Transverse colon (tissue), 4 donors: ENCODE data around the gene CACNA1G. TPM values are rescaled to one million over a fixed set of nuclear protein-coding genes. Genes with fewer than 3 reads are reported as not detected.

Experiments used
- DNase-seq: peaks from one replicate; pipeline ENCODE4 v3.0.0-alpha.2; 2019
- H3K27ac ChIP-seq, 4 donors: fragments of 200-600 bp; sonication (generic); 2 replicates each; pipeline ENCODE4 v1.5.1; 2016 to 2018; ENCODE audit warnings: inconsistent platforms in 4 of 4
- H3K27me3 ChIP-seq: fragments of 200-600 bp; sonication (generic); 2 replicates; pipeline ENCODE4 v1.5.1; 2017; ENCODE audit warnings: inconsistent platforms
- H3K36me3 ChIP-seq, 4 donors: fragments of 200-600 bp; sonication (generic); 2 replicates each; pipeline ENCODE4 v1.5.1; 2017 to 2019; ENCODE audit warnings: inconsistent platforms in 4 of 4
- H3K4me1 ChIP-seq, 4 donors: fragments of 200-600 bp; sonication (generic); 2 replicates each; pipeline ENCODE4 v1.5.1; 2017 to 2020; ENCODE audit warnings: inconsistent platforms in 4 of 4
- H3K4me3 ChIP-seq, 4 donors: fragments of 200-600 bp; sonication (generic); 1 replicate in 1 of 4; 2 replicates in 3 of 4; pipeline versions ENCODE4 v1.5.1 to v1.6.1; 2017 to 2019; ENCODE audit warnings: inconsistent platforms in 4 of 4
- H3K9me3 ChIP-seq, 2 donors: fragments of 200-600 bp; sonication (generic); 2 replicates each; pipeline ENCODE4 v1.5.1; 2017 to 2019; ENCODE audit warnings: inconsistent platforms in 2 of 2
- EP300 ChIP-seq: sonication (generic); formaldehyde crosslinking; IDR thresholded peaks from one replicate; pipeline ENCODE4 v1.6.1; 2017; ENCODE audit warnings: antibody characterized with exemption, low read depth
- POLR2A ChIP-seq: fragments of 450-650 bp; IDR thresholded peaks from one replicate; pipeline ENCODE4 v1.6.1; 2016; ENCODE audit warnings: antibody characterized with exemption, mild to moderate bottlenecking, moderate library complexity
- POLR2AphosphoS5 ChIP-seq, 3 donors: sonication (generic); formaldehyde crosslinking; IDR thresholded peaks; one replicate each; pipeline ENCODE4 v1.6.1; 2016; ENCODE audit warnings: antibody characterized with exemption in 3 of 3
- WGBS, 2 donors: methylation state at CpG; one replicate each; pipeline ENCODE4 v1.1.5; 2018; ENCODE audit warnings: low coverage in 1 of 2; 5-methylcytosine and 5-hydroxymethylcytosine counted together
- in situ Hi-C, 4 donors: fragments of 200-750 bp; cut with MboI; loops; one replicate each; pipeline versions ENCODE4 v1.15.0 to v1.15.1; 2017; ENCODE audit warnings: low sequenced_read_pairs in 3 of 4, low pct_ligation_motif_present in 1 of 4, low pct_unique_long_range_greater_than_20kb in 1 of 4
- intact Hi-C: fragments of 100-400 bp; cut with DNase I; formaldehyde crosslinking; loops from one replicate; pipeline ENCODE4 v1.15.1; 2023; ENCODE audit warnings: low total_unique reads
- total RNA-seq, 4 donors: library from RNA; depleted of rRNA; stranded (reverse); fragments of >200 nt; gene quantifications; one replicate each; pipeline ENCODE4 v1.1.0, GENCODE V29; 2016
- TF ChIP-seq, protein P1 (sequence below), 5 experiments: fragments of 200-600 bp in 3 of 5; fragments of 450-650 bp in 2 of 5; sonication (generic) in 3 of 5; IDR thresholded peaks; 1 replicate in 2 of 5; 2 replicates in 3 of 5; pipeline ENCODE4 v1.5.1; 2016 to 2017; ENCODE audit warnings: antibody characterized with exemption in 5 of 5, inconsistent platforms in 3 of 5, mild to moderate bottlenecking in 2 of 5, moderate library complexity in 1 of 5

The CACNA1G gene
- total RNA-seq, 4 donors from 2014 or later: 0.14 TPM; not detected in 3

DNA sequence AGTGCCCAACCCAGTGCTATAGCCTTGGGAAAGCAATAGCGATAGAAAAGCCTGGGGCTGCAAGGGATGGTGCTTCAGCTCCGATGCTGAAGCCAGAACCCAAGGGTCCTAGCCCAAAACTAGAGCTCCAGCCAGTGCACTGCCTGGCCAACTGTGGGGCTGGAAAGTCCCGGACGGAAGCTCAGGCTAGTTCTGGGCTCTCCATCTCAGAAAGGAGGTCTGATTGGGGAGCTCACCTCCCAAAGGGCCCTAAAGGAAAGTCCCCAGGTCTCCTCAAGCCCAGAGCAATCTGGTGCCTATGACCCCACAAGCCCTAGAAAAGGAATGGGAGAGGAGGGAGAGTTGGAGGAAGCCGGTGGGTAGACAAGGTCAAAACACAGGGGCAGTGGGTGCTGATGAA is 72.1 kb downstream of the CACNA1G start:
- no peaks in the 10 kb centered on the region for H3K36me3 ChIP-seq
- no peak overlapping the region for H3K4me3 ChIP-seq
- intact Hi-C loops (no loop called here), in situ Hi-C loops (loop anchor here in 2 of 4 donors (10.0 kb wide), 2 partner anchors 62 to 78 kb away; no protein-coding TSS in a partner anchor)
- H3K27me3 ChIP-seq: peaks cover 20% of the 10 kb centered on the region
- peaks cover 5 to 69% (median 51%) of the 10 kb centered on the region in 4 donors for H3K4me1 ChIP-seq
- no peaks in the 10 kb centered on the region for H3K9me3 ChIP-seq
- no peak overlapping the region for H3K27ac ChIP-seq
- 63 to 83% methylated on average over 1 to 5 of the region's 5 CpGs for WGBS, 2 donors
- no peak for DNase-seq
- TF ChIP-seq EP300 (no peak), POLR2A (no peak), POLR2AphosphoS5 (IDR thresholded peaks at IDR 0.05) (no peak)
- TF ChIP-seq, protein P1, sequence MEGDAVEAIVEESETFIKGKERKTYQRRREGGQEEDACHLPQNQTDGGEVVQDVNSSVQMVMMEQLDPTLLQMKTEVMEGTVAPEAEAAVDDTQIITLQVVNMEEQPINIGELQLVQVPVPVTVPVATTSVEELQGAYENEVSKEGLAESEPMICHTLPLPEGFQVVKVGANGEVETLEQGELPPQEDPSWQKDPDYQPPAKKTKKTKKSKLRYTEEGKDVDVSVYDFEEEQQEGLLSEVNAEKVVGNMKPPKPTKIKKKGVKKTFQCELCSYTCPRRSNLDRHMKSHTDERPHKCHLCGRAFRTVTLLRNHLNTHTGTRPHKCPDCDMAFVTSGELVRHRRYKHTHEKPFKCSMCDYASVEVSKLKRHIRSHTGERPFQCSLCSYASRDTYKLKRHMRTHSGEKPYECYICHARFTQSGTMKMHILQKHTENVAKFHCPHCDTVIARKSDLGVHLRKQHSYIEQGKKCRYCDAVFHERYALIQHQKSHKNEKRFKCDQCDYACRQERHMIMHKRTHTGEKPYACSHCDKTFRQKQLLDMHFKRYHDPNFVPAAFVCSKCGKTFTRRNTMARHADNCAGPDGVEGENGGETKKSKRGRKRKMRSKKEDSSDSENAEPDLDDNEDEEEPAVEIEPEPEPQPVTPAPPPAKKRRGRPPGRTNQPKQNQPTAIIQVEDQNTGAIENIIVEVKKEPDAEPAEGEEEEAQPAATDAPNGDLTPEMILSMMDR (IDR thresholded peaks at IDR 0.05): no peak

DNA sequence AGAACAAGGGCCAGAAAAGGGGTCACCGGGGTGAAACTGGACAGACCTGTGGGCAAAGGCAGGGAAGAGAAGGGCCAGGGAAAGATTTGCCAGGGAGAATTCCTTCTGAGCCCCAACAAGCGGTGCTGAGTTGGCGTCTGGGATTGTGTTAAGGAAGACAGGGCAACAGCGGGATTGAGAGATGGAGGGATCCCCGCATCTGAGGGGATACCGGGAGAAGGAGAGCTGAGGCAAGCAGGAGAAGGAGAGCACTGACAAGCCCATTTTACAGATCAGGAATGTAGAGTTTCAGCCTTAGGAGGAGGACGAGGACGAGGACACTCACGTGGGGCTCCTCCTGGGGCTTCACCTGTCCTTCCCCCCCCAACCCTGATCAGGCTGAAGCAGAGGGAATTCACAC is 73.2 kb downstream of the CACNA1G start:
- H3K36me3 ChIP-seq: no peaks in the 10 kb centered on the region
- H3K9me3 ChIP-seq: no peaks in the 10 kb centered on the region
- TF ChIP-seq POLR2AphosphoS5 (IDR thresholded peaks at IDR 0.05) (no peak), EP300 (no peak), POLR2A (no peak)
- TF ChIP-seq, protein P1 (IDR thresholded peaks at IDR 0.05): no peak
- H3K4me1 ChIP-seq: peaks cover 7 to 71% (median 51%) of the 10 kb centered on the region in 4 donors
- H3K4me3 ChIP-seq: no peak overlapping the region
- intact Hi-C loops: no loop called here
- in situ Hi-C loops: loop anchor here in 2 of 4 donors (10.0 kb wide), 2 partner anchors 61 to 79 kb away; no protein-coding TSS in a partner anchor
- 92 to 97% methylated on average over 7 to 9 of the region's 9 CpGs for WGBS, 2 donors
- no peak for DNase-seq
- H3K27ac ChIP-seq: peak overlapping the region in 2 of 4 donors; percentile 89 to 92
- peaks cover 20% of the 10 kb centered on the region for H3K27me3 ChIP-seq

DNA sequence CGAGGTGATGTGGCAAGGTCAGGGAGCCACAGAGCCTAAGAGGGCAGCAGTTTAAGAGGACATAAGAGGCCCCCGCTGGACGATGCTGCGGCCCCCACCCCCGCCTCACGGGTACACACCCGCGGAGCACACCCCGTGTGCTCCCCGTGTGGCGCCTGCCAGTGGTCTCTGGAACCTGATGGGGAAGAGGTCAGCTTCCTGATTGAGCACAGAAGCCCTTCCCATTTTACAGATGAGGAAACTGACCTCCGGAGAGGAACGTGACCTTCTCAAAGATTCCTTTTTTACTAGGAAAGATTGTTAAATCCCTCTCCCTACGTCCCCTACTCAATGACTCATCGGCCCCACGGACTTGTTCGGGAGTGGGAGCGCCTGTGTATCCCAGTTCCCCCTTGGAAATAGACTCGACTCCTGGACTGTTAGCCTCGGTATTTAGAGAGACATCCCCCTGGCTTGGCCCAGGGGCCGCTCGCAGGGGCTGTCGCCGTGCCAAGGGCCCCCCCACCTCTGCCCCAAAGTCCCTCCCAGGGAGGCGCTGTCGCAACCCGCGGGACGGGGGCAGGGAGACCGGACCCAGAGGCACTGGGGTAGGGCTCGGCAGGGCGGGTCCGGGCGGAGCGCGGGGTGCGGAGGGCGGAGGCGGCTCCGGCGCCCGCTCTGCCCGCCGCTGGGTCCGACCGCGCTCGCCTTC is 73.9 kb downstream of the CACNA1G start, which contains the start of gene ABCC3:
Gene ABCC3 (plus strand): TSS at position 658 of the 691 bp plus-strand sequence. CDS start 56 bp downstream, outside the sequence.
- Histone ChIP-seq H3K9me3 (no peaks in the 10 kb centered on the region), H3K4me3 (peak within 1 kb of the TSS; percentile 34 to 72 (median 61)), H3K27me3 (peaks cover 20% of the 10 kb centered on the region), H3K4me1 (peaks cover 14 to 71% (median 54%) of the 10 kb centered on the region in 4 donors), H3K27ac (peak within 1 kb of the TSS; percentile 78 to 92 (median 90)), H3K36me3 (no peaks in the 10 kb centered on the region)
- intact Hi-C loops (no loop called here), in situ Hi-C loops (loop anchor here in 2 of 4 donors (10.0 kb wide), 2 partner anchors 60 to 80 kb away; no protein-coding TSS in a partner anchor)
- WGBS, 2 donors: 0 to 21% methylated on average over 1 to 20 of the region's 48 CpGs
- peak; percentile 85 for DNase-seq
- TF ChIP-seq EP300 (no peak), POLR2AphosphoS5 (IDR thresholded peaks at IDR 0.05) (peak; percentile 10 to 86 (median 81)), POLR2A (no peak)
- TF ChIP-seq, protein P1 (IDR thresholded peaks at IDR 0.05): no peak

DNA sequence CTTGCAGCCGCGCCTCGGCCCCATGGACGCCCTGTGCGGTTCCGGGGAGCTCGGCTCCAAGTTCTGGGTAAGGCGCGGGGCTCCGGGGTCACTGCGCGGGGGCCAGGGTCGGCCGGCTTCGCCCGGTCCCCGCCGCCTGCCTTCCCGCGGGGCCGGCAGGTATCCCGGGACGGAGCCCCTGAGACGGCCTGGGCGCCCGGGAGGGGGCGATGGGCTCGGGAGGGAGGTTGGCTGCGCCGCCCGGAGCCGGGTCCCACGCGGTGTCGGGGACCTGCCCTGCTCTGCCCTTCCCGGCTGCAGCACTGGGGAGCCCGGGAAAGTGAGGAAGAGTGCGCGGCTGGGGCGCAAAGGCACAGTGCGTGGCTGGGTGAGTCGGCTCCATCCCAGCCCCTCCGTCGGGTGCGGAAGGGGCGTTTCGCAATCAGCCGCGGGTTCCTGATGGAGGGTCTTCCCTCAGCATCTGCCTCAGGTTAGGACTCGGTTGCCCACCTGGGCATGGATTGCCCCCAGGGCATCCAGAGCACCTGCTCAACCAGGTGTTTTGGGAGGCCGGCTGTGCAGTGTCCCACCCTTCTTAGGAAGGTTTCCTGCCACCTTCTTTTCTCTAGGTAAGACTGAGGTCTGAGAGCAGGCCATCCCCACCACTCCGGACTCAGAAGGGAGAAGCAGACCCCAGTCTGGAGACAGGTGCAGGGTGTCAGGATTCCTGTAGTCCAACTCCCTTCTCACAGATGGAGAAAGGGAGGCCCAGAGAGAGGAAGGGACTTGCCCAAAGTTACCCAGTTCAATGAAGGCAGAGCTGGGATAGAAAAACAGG is 74.6 kb downstream of the CACNA1G start:
- no peak for DNase-seq
- in situ Hi-C loops: loop anchor here in 2 of 4 donors (10.0 kb wide), 2 partner anchors 60 to 80 kb away; no protein-coding TSS in a partner anchor
- TF ChIP-seq EP300 (no peak), POLR2AphosphoS5 (IDR thresholded peaks at IDR 0.05) (no peak), POLR2A (peak; percentile 66)
- TF ChIP-seq, protein P1 (IDR thresholded peaks at IDR 0.05): peak in 1 of 5 experiments; percentile 38
- WGBS, 2 donors: 14% methylated on average over 17 of the region's 52 CpGs; no CpG with 5 or more reads in 1 of the 2 donors
- Histone ChIP-seq H3K36me3 (no peaks in the 10 kb centered on the region), H3K27ac (peak overlapping the region; percentile 78 to 92 (median 90)), H3K4me3 (peak overlapping the region; percentile 34 to 72 (median 61)), H3K27me3 (peaks cover 17% of the 10 kb centered on the region), H3K9me3 (no peaks in the 10 kb centered on the region), H3K4me1 (peaks cover 21 to 71% (median 55%) of the 10 kb centered on the region in 4 donors)
- intact Hi-C loops: no loop called here
